ENCODE data around the gene XXYLT1.

- TF ChIP-seq TARDBP (IDR thresholded peaks at IDR 0.05), result no peak
- no peak for TF ChIP-seq ELF4 (IDR thresholded peaks at IDR 0.05)
- TF ChIP-seq SP1 (IDR thresholded peaks at IDR 0.05), result no peak
- TF ChIP-seq FOXK2 (IDR thresholded peaks at IDR 0.05), result no peak
- no peak for TF ChIP-seq CTBP1 (IDR thresholded peaks at IDR 0.05; ENCODE audit: borderline replicate concordance)
- no peak for TF ChIP-seq FOXM1 (IDR thresholded peaks at IDR 0.05; ENCODE audit: borderline replicate concordance)
- no peak for TF ChIP-seq L3MBTL2 (conservative IDR thresholded peaks at IDR 0.05)
Measured at GRCh38 chr3:195087328-195087727, 183.6 kb downstream of the XXYLT1 start.

Measured in HEK293T (cell line).